ENCODE results near the gene CFAP47. TPM values are rescaled to one million over a fixed set of nuclear protein-coding genes. Genes with fewer than 3 reads are reported as not detected.

The CFAP47 gene
- total and polyA plus RNA-seq, 2 donors (not counting 3 experiments of a cell fraction or from before 2014, with no cell fraction given): not detected

- no peak overlapping the region for H3K4me2 ChIP-seq (ENCODE audit: insufficient read depth, low read length)
- no peak overlapping the region for H3K27ac ChIP-seq (ENCODE audit: insufficient read depth, low read depth, low read length)
- no peaks in the 10 kb centered on the region for H3K9me3 ChIP-seq (replicated peaks; ENCODE audit: control insufficient read depth, insufficient read depth, low read length)
- no peak for DNase-seq (ENCODE audit: low read depth, low spot score)
- H2AFZ ChIP-seq (ENCODE audit: low read depth, low read length): no peak overlapping the region
- H3K4me1 ChIP-seq (ENCODE audit: control insufficient read depth, extremely low read depth, insufficient read depth, low read length): no peaks in the 10 kb centered on the region
- H3K4me3 ChIP-seq (replicated peaks in 1 of 3; ENCODE audit: insufficient read depth in 1 of 3, low read depth in 1 of 3, low read length in 3 of 3): no peak overlapping the region
- POLR2A ChIA-PET: no interaction called here
- no peaks in the 10 kb centered on the region for H3K27me3 ChIP-seq (ENCODE audit: control insufficient read depth in 2 of 2, insufficient read depth in 2 of 2, low read length in 2 of 2)
- no peaks in the 10 kb centered on the region for H3K79me2 ChIP-seq (ENCODE audit: control insufficient read depth, insufficient read depth, low read length)
- no peak for FAIRE-seq
- CTCF ChIA-PET: no interaction called here
- BruUV-seq (replicated peaks): no TSS peak
- H4K20me1 ChIP-seq (replicated peaks; ENCODE audit: control insufficient read depth, extremely low read depth, insufficient read depth, low read length): no peaks in the 10 kb centered on the region
- no peak overlapping the region for H3K9ac ChIP-seq (replicated peaks; ENCODE audit: extremely low read depth, insufficient read depth, low read length)
- dilution Hi-C loops (cut with MboI; ENCODE audit: extremely low pct_ligation_motif_present, low sequenced_read_pairs): no loop called here
- H3K9me1 ChIP-seq (replicated peaks; ENCODE audit: control insufficient read depth, extremely low read depth, insufficient read depth, low read length): no peaks in the 10 kb centered on the region
- no peaks in the 10 kb centered on the region for H3K36me3 ChIP-seq (ENCODE audit: control insufficient read depth in 2 of 2, extremely low read depth in 1 of 2, insufficient read depth in 2 of 2, low read length in 2 of 2)
- intact Hi-C loops (cut with micrococcal nuclease): no loop called here
- TF ChIP-seq, protein P1, sequence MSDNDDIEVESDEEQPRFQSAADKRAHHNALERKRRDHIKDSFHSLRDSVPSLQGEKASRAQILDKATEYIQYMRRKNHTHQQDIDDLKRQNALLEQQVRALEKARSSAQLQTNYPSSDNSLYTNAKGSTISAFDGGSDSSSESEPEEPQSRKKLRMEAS (IDR thresholded peaks at IDR 0.05; ENCODE audit: insufficient read depth, insufficient read length): no peak
- TF ChIP-seq MYC (IDR thresholded peaks at IDR 0.05; ENCODE audit: low read depth, low read length) (no peak), EZH2 (IDR thresholded peaks at IDR 0.05; ENCODE audit: borderline replicate concordance, low read depth, low read length, severe bottlenecking) (no peak), POLR2AphosphoS5 (IDR thresholded peaks at IDR 0.05; ENCODE audit: insufficient read depth, low read depth, low read length) (no peak), GATA2 (IDR thresholded peaks at IDR 0.05; ENCODE audit: insufficient read depth, insufficient read length, low read depth, low read length) (no peak), JUN (IDR thresholded peaks at IDR 0.05; ENCODE audit: borderline replicate concordance, insufficient read depth, insufficient read length, low read depth) (no peak), FOS (IDR thresholded peaks at IDR 0.05; ENCODE audit: borderline replicate concordance, insufficient read depth, low read length) (no peak), POLR2A (IDR thresholded peaks at IDR 0.05; ENCODE audit: low read depth, low read length) (no peak)
- TF ChIP-seq, protein P2, sequence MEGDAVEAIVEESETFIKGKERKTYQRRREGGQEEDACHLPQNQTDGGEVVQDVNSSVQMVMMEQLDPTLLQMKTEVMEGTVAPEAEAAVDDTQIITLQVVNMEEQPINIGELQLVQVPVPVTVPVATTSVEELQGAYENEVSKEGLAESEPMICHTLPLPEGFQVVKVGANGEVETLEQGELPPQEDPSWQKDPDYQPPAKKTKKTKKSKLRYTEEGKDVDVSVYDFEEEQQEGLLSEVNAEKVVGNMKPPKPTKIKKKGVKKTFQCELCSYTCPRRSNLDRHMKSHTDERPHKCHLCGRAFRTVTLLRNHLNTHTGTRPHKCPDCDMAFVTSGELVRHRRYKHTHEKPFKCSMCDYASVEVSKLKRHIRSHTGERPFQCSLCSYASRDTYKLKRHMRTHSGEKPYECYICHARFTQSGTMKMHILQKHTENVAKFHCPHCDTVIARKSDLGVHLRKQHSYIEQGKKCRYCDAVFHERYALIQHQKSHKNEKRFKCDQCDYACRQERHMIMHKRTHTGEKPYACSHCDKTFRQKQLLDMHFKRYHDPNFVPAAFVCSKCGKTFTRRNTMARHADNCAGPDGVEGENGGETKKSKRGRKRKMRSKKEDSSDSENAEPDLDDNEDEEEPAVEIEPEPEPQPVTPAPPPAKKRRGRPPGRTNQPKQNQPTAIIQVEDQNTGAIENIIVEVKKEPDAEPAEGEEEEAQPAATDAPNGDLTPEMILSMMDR (IDR thresholded peaks at IDR 0.05; ENCODE audit: extremely low read depth in 1 of 2, insufficient read depth in 1 of 2, low read depth in 1 of 2, low read length in 2 of 2): no peak
Observed at GRCh38 chrX:36422368-36422767, 502.8 kb downstream of the CFAP47 start.
